OCI-LY7 (cell line): Measurements from ENCODE around the gene LIFR.

Source experiments
- CTCF ChIP-seq: fragments of 200-600 bp; sonication (generic); conservative IDR thresholded peaks from 2 replicates; pipeline ENCODE4 v1.5.1; 2014; ENCODE audit warnings: mild to moderate bottlenecking, antibody characterized with exemption, low read length, moderate library complexity, mixed read lengths
- EZH2phosphoT487 ChIP-seq: fragments of 200-600 bp; sonication (generic); IDR thresholded peaks from 2 replicates; pipeline ENCODE4 v1.6.1; 2018; ENCODE audit warnings: low read depth, borderline replicate concordance, mild to moderate bottlenecking, mixed run types, antibody characterized with exemption, low read length, moderate library complexity, mixed read lengths

GRCh38 chr5:38547257-38547656 lies 9.2 kb downstream of the LIFR start:
- TF ChIP-seq CTCF = no peak
- no peak for TF ChIP-seq EZH2phosphoT487
